ENCODE measurements around the gene COX4I2. TPM values are rescaled to one million over a fixed set of nuclear protein-coding genes. Genes with fewer than 3 reads are reported as not detected.

The COX4I2 gene
- total and polyA plus RNA-seq, 2 of the 8 experiments (the other 6 are each of a cell fraction or from before 2014, with no cell fraction given), result 0.26 TPM; not detected in 1

GRCh38 chr20:31653561-31653960 is 15.8 kb downstream of the COX4I2 start:
- H2BK20ac ChIP-seq (ENCODE audit: low read length), result no peak overlapping the region
- no peak overlapping the region for H3K27ac ChIP-seq (ENCODE audit: low read depth, low read length)
- no peak overlapping the region for H3K9ac ChIP-seq (replicated peaks in 1 of 4; ENCODE audit: extremely low read depth in 1 of 4, low read depth in 3 of 4, low read length in 3 of 4)
- no peak for TF ChIP-seq HDAC6 (IDR thresholded peaks at IDR 0.05; ENCODE audit: low read depth, low read length)
- TF ChIP-seq USF2 (IDR thresholded peaks at IDR 0.05; ENCODE audit: low read length), result no peak
- TF ChIP-seq GABPA (IDR thresholded peaks at IDR 0.05; ENCODE audit: borderline replicate concordance, insufficient read depth, low read length), result no peak
- TF ChIP-seq, protein P1, sequence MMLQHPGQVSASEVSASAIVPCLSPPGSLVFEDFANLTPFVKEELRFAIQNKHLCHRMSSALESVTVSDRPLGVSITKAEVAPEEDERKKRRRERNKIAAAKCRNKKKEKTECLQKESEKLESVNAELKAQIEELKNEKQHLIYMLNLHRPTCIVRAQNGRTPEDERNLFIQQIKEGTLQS (IDR thresholded peaks at IDR 0.05; ENCODE audit: insufficient read depth, low read depth, low read length), result no peak
- TF ChIP-seq, protein P2, sequence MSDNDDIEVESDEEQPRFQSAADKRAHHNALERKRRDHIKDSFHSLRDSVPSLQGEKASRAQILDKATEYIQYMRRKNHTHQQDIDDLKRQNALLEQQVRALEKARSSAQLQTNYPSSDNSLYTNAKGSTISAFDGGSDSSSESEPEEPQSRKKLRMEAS (IDR thresholded peaks at IDR 0.05), result no peak
- TF ChIP-seq HDAC2 (IDR thresholded peaks at IDR 0.05; ENCODE audit: borderline replicate concordance in 1 of 2, low read depth in 2 of 2, low read length in 2 of 2), result no peak
- no peak for TF ChIP-seq SAP30 (IDR thresholded peaks at IDR 0.05; ENCODE audit: insufficient read depth, insufficient replicate concordance, low read length)
- TF ChIP-seq RXRA (IDR thresholded peaks at IDR 0.05; ENCODE audit: insufficient read depth, low read depth, low read length), result no peak
- TF ChIP-seq YY1 (IDR thresholded peaks at IDR 0.05; ENCODE audit: low read depth, low read length), result no peak
- no peak for TF ChIP-seq SP4 (IDR thresholded peaks at IDR 0.05; ENCODE audit: low read length)
- no peaks in the 10 kb centered on the region for H3K79me1 ChIP-seq (ENCODE audit: low read depth, low read length)
- no peak overlapping the region for H2BK120ac ChIP-seq (replicated peaks; ENCODE audit: low read depth, low read length)
- no peak overlapping the region for H3K4me3 ChIP-seq (ENCODE audit: extremely low read depth in 1 of 4, insufficient read depth in 2 of 4, low read depth in 3 of 4, low read length in 4 of 4)
- no peaks in the 10 kb centered on the region for H3K27me3 ChIP-seq (replicated peaks in 1 of 4; ENCODE audit: control insufficient read depth in 3 of 4, extremely low read depth in 1 of 4, insufficient read depth in 3 of 4, low read length in 3 of 4)
- no peaks in the 10 kb centered on the region for H3K4me1 ChIP-seq (replicated peaks in 1 of 4; ENCODE audit: control insufficient read depth in 3 of 4, insufficient read depth in 4 of 4, low read length in 3 of 4)
- H4K20me1 ChIP-seq (replicated peaks in 1 of 2; ENCODE audit: control insufficient read depth in 1 of 2, insufficient read depth in 2 of 2, low read length in 2 of 2), result no peaks in the 10 kb centered on the region
- H3K36me3 ChIP-seq (ENCODE audit: control insufficient read depth in 2 of 4, insufficient read depth in 4 of 4, low read length in 3 of 4), result no peaks in the 10 kb centered on the region
- FAIRE-seq (no peak), DNase-seq (ENCODE audit: low read depth in 1 of 2, low spot score in 2 of 2) (no peak)
- H3K4me2 ChIP-seq (ENCODE audit: insufficient read depth in 1 of 2, low read depth in 2 of 2, low read length in 2 of 2), result no peak overlapping the region
- H2BK15ac ChIP-seq (ENCODE audit: low read length), result no peak overlapping the region
- H3K23ac ChIP-seq (ENCODE audit: insufficient read length), result no peak overlapping the region
- H3K14ac ChIP-seq (ENCODE audit: insufficient read length), result no peak overlapping the region
- ChIA-PET POLR2A (ENCODE audit: partially characterized antibody) (interaction anchor here (1.0 to 1.5 kb wide), 2 partner anchors 15 to 80 kb away, joined by 3 read pairs; no protein-coding TSS in a partner anchor), CTCF (ENCODE audit: partially characterized antibody) (interaction anchor here (0.6 to 2.5 kb wide), 3 partner anchors 20 to 136 kb away, joined by 3 to 10 read pairs (median 10); partner anchors contain the start of gene BCL2L1)
- no peak overlapping the region for H3K4ac ChIP-seq (replicated peaks; ENCODE audit: insufficient read length, low read depth, low read length)
- no peak overlapping the region for H3K56ac ChIP-seq (replicated peaks; ENCODE audit: insufficient read length, low read depth, low read length)
- H2AK5ac ChIP-seq (ENCODE audit: low read depth, low read length), result no peak overlapping the region
- WGBS, 2 experiments (ENCODE audit: extremely low coverage in 1 of 2, insufficient coverage in 1 of 2, insufficient read length in 1 of 2, insufficient replicate concordance in 2 of 2, low coverage in 1 of 2, low lambda C conversion rate in 2 of 2, missing lambda C conversion rate in 1 of 2), result 78% methylated on average over 5 of the region's 5 CpGs; no CpG with 5 or more reads in 1 of the 2 experiments
- H2BK12ac ChIP-seq (ENCODE audit: low read depth, low read length), result no peak overlapping the region; the same call in 1 of the 2 replicates
- no peak overlapping the region for H3K18ac ChIP-seq (ENCODE audit: extremely low read depth, low read length)
- no peak overlapping the region for H4K91ac ChIP-seq (replicated peaks; ENCODE audit: insufficient read length, low read length)
- no peak overlapping the region for H4K5ac ChIP-seq (ENCODE audit: insufficient read length, low read depth, low read length)
- H2AFZ ChIP-seq (ENCODE audit: low read length), result no peak overlapping the region
- no peak overlapping the region for H4K8ac ChIP-seq (ENCODE audit: extremely low read depth, insufficient read depth, low read length)
- H2BK5ac ChIP-seq (ENCODE audit: low read depth, low read length), result no peak overlapping the region
- no peaks in the 10 kb centered on the region for H3K9me3 ChIP-seq (ENCODE audit: insufficient read depth in 2 of 2, low read depth in 1 of 2, low read length in 1 of 2)
- H3K79me2 ChIP-seq (ENCODE audit: control insufficient read depth in 1 of 2, insufficient read depth in 2 of 2, low read length in 2 of 2), result no peaks in the 10 kb centered on the region
- no peaks in the 10 kb centered on the region for H3K23me2 ChIP-seq (ENCODE audit: low read depth, low read length)

Measured in H1 (cell line).